ENCODE results near the gene PIP4P1. TPM values are rescaled to one million over a fixed set of nuclear protein-coding genes. Genes with fewer than 3 reads are reported as not detected.
A peak's percentile ranks its signal among the peaks of the same experiment; 100 is the strongest.

Gene PIP4P1
- total and polyA plus RNA-seq, 2 of the 13 experiments (the other 11 are each of a cell fraction or from before 2014, with no cell fraction given), result 33.4 to 47.0 TPM

DNA sequence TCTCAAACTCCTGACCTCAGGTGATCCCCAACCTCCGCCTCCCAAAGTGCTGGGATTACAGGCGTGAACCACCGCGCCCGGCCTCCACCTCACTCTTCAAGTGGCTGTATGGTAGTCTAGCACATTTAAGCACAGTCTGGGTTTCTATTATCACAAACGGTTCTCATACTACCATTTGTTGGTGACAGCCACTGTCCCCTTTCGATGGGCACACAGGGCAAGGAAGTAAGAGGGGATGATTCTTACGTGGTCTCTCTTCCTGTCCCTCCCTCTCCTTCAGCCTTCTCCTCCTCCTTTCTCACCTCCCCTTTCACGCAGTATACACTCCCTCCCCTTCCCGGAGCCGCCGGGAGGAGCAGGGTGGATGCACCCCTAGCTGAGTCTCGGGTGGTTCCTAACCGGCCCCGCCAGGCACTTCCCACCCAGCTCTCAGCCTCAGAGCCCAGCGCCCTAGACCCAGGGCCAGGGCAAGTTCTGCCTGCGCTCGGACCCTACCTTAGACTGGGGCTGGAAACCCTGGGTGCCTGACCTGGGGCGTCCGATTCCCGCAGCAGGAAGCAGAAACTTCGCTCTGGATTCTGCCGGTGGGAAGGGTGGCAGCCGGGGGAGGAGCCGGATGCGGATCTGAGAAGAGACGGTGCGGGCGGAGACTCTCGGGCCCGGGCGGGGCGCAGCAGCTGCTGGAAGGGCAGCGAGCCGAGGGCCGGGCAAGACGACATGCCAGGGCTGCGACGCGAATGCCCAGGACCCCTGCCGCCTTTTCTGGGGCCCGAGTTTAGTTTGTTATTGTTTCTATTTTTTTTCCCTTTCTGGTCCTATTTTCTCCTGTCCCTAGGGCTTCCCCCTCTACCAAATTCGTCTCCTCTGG is 48.1 kb downstream of the PIP4P1 start, which contains the start of gene TEP1 (continued):
- TF ChIP-seq, protein P1, sequence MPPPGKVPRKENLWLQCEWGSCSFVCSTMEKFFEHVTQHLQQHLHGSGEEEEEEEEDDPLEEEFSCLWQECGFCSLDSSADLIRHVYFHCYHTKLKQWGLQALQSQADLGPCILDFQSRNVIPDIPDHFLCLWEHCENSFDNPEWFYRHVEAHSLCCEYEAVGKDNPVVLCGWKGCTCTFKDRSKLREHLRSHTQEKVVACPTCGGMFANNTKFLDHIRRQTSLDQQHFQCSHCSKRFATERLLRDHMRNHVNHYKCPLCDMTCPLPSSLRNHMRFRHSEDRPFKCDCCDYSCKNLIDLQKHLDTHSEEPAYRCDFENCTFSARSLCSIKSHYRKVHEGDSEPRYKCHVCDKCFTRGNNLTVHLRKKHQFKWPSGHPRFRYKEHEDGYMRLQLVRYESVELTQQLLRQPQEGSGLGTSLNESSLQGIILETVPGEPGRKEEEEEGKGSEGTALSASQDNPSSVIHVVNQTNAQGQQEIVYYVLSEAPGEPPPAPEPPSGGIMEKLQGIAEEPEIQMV (CRISPR knock-in tag; IDR thresholded peaks at IDR 0.05; ENCODE audit: low read depth), result peak; percentile 65; the same call in 1 of the 2 replicates
- TF ChIP-seq, protein P2, sequence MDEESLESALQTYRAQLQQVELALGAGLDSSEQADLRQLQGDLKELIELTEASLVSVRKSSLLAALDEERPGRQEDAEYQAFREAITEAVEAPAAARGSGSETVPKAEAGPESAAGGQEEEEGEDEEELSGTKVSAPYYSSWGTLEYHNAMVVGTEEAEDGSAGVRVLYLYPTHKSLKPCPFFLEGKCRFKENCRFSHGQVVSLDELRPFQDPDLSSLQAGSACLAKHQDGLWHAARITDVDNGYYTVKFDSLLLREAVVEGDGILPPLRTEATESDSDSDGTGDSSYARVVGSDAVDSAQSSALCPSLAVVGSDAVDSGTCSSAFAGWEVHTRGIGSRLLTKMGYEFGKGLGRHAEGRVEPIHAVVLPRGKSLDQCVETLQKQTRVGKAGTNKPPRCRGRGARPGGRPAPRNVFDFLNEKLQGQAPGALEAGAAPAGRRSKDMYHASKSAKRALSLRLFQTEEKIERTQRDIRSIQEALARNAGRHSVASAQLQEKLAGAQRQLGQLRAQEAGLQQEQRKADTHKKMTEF (CRISPR knock-in tag; IDR thresholded peaks at IDR 0.05), result peak; percentile 89
- TF ChIP-seq TP53 (CRISPR knock-in tag; conservative IDR thresholded peaks at IDR 0.05) (0 out of 2 replicates have a peak, but pooled peaks have one; percentile 27), ZNF44 (CRISPR knock-in tag; IDR thresholded peaks at IDR 0.05) (peak; percentile 81; the same call in 1 of the 2 replicates), SMAD3 (CRISPR knock-in tag; IDR thresholded peaks at IDR 0.05) (peak; percentile 85; the same call in 1 of the 2 replicates), MATR3 (CRISPR knock-in tag; IDR thresholded peaks at IDR 0.05) (no peak), KLF11 (CRISPR knock-in tag; IDR thresholded peaks at IDR 0.05) (0 out of 2 replicates have a peak, but pooled peaks have one; percentile 22), ZNF850 (CRISPR knock-in tag; conservative IDR thresholded peaks at IDR 0.05) (no peak), NONO (IDR thresholded peaks at IDR 0.05) (no peak), NONO (CRISPR knock-in tag; conservative IDR thresholded peaks at IDR 0.05) (peak; percentile 62), HHEX (CRISPR knock-in tag; IDR thresholded peaks at IDR 0.05) (no peak), HOXA3 (CRISPR knock-in tag; IDR thresholded peaks at IDR 0.05) (peak; percentile 61; the same call in 1 of the 2 replicates), ZNF619 (CRISPR knock-in tag; IDR thresholded peaks at IDR 0.05) (no peak), NR3C1 (CRISPR knock-in tag; IDR thresholded peaks at IDR 0.05) (no peak), ZNF337 (CRISPR knock-in tag; IDR thresholded peaks at IDR 0.05; ENCODE audit: borderline replicate concordance, low read depth) (no peak; the same call in 1 of the 2 replicates), U2AF2 (IDR thresholded peaks at IDR 0.05; ENCODE audit: low read depth, low read length) (no peak), FUBP1 (CRISPR knock-in tag; IDR thresholded peaks at IDR 0.05; ENCODE audit: borderline replicate concordance) (no peak), ZFP36L1 (CRISPR knock-in tag; IDR thresholded peaks at IDR 0.05) (peak; percentile 75; the same call in 1 of the 2 replicates), ZNF567 (CRISPR knock-in tag; IDR thresholded peaks at IDR 0.05; ENCODE audit: borderline replicate concordance) (no peak), ZNF660 (CRISPR knock-in tag; IDR thresholded peaks at IDR 0.05; ENCODE audit: borderline replicate concordance, low read depth) (no peak)
- TF ChIP-seq, protein P3, sequence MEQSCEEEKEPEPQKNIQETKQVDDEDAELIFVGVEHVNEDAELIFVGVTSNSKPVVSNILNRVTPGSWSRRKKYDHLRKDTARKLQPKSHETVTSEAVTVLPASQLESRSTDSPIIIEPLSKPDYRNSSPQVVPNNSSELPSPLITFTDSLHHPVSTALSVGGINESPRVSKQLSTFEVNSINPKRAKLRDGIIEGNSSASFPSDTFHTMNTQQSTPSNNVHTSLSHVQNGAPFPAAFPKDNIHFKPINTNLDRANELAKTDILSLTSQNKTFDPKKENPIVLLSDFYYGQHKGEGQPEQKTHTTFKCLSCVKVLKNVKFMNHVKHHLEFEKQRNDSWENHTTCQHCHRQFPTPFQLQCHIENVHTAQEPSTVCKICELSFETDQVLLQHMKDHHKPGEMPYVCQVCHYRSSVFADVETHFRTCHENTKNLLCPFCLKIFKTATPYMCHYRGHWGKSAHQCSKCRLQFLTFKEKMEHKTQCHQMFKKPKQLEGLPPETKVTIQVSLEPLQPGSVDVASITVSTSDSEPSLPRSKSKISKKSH (CRISPR knock-in tag; IDR thresholded peaks at IDR 0.05; ENCODE audit: borderline replicate concordance), result peak; percentile 72
- TF ChIP-seq, protein P4, sequence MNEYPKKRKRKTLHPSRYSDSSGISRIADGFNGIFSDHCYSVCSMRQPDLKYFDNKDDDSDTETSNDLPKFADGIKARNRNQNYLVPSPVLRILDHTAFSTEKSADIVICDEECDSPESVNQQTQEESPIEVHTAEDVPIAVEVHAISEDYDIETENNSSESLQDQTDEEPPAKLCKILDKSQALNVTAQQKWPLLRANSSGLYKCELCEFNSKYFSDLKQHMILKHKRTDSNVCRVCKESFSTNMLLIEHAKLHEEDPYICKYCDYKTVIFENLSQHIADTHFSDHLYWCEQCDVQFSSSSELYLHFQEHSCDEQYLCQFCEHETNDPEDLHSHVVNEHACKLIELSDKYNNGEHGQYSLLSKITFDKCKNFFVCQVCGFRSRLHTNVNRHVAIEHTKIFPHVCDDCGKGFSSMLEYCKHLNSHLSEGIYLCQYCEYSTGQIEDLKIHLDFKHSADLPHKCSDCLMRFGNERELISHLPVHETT (CRISPR knock-in tag; conservative IDR thresholded peaks at IDR 0.05), result no peak; the same call in 1 of the 2 replicates
